Peyer's patch (tissue), 4 donors: Measurements from ENCODE around the gene CPA1.

Experiments used
- POLR2A ChIP-seq, 2 donors: fragments of 450-650 bp; IDR thresholded peaks; one replicate each; pipeline ENCODE4 v1.5.1; 2017; ENCODE audit warnings: antibody characterized with exemption in 2 of 2, mild to moderate bottlenecking in 2 of 2, moderate library complexity in 2 of 2
- TF ChIP-seq, protein P1 (sequence below), 6 experiments: fragments of 450-650 bp in 4 of 6; fragments of 200-600 bp in 2 of 6; sonication (generic) in 1 of 6; IDR thresholded peaks; one replicate each; pipeline ENCODE4 v1.5.1; 2017 to 2019; ENCODE audit warnings: antibody characterized with exemption in 6 of 6, mild to moderate bottlenecking in 3 of 6, moderate library complexity in 1 of 6

DNA sequence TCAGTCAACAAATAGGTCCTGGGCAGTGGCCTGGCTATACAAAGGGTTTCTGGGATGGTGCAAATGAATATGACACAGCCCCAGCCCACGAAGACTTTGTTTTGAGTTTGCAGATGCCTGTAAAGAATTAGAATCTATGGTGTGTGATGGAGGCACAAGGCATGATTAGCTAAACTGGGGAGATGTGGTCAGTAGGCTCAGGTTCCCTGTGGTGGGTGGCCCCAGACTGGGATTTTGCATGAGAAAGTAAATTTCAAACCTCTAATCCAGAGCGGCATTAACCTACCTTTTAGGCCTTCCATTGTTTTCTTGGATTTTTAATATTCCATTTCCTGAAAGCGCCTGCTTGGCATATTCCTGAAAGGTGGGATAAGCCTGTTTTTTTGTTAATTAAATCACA lies 42.1 kb upstream of the CPA1 start:
- TF ChIP-seq, protein P1, sequence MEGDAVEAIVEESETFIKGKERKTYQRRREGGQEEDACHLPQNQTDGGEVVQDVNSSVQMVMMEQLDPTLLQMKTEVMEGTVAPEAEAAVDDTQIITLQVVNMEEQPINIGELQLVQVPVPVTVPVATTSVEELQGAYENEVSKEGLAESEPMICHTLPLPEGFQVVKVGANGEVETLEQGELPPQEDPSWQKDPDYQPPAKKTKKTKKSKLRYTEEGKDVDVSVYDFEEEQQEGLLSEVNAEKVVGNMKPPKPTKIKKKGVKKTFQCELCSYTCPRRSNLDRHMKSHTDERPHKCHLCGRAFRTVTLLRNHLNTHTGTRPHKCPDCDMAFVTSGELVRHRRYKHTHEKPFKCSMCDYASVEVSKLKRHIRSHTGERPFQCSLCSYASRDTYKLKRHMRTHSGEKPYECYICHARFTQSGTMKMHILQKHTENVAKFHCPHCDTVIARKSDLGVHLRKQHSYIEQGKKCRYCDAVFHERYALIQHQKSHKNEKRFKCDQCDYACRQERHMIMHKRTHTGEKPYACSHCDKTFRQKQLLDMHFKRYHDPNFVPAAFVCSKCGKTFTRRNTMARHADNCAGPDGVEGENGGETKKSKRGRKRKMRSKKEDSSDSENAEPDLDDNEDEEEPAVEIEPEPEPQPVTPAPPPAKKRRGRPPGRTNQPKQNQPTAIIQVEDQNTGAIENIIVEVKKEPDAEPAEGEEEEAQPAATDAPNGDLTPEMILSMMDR (IDR thresholded peaks at IDR 0.05), result no peak
- TF ChIP-seq POLR2A (IDR thresholded peaks at IDR 0.05), result no peak
